ENCODE results near the gene ELMO3. TPM values are rescaled to one million over a fixed set of nuclear protein-coding genes. Genes with fewer than 3 reads are reported as not detected.

Gene ELMO3
- total and polyA plus RNA-seq, 2 of the 13 experiments (the other 11 are each of a cell fraction or from before 2014, with no cell fraction given) = 2.6 to 4.0 TPM

GRCh38 chr16:67226804-67227566 lies 28.1 kb downstream of the ELMO3 start, which contains the start of gene TMEM208 (continued):
- TF ChIP-seq DNMT3B (CRISPR knock-in tag; conservative IDR thresholded peaks at IDR 0.05) (peak; percentile 82; the same call in 1 of the 2 replicates), ZSCAN29 (CRISPR knock-in tag; conservative IDR thresholded peaks at IDR 0.05) (peak; percentile 78; the same call in 1 of the 2 replicates), ZUFSP (CRISPR knock-in tag; IDR thresholded peaks at IDR 0.05; ENCODE audit: borderline replicate concordance) (no peak), FUBP1 (CRISPR knock-in tag; IDR thresholded peaks at IDR 0.05; ENCODE audit: borderline replicate concordance) (no peak), ZNF513 (CRISPR knock-in tag; conservative IDR thresholded peaks at IDR 0.05) (no peak; the same call in none of the 2 replicates), ZNF431 (CRISPR knock-in tag; IDR thresholded peaks at IDR 0.05; ENCODE audit: borderline replicate concordance, low read depth) (peak; percentile 18; the same call in 1 of the 2 replicates), SYNCRIP (IDR thresholded peaks at IDR 0.05; ENCODE audit: insufficient read depth, low read depth, low read length) (no peak), ZNF337 (CRISPR knock-in tag; IDR thresholded peaks at IDR 0.05; ENCODE audit: borderline replicate concordance, low read depth) (no peak), SUZ12 (IDR thresholded peaks at IDR 0.05; ENCODE audit: low read depth, low read length) (peak; percentile 86), ZFP62 (CRISPR knock-in tag; IDR thresholded peaks at IDR 0.05) (0 out of 2 replicates have a peak, but pooled peaks have one; percentile 89), ZNF772 (CRISPR knock-in tag; IDR thresholded peaks at IDR 0.05) (peak; percentile 67; the same call in 1 of the 2 replicates), CAMTA2 (CRISPR knock-in tag; IDR thresholded peaks at IDR 0.05; ENCODE audit: borderline replicate concordance) (no peak), ZBTB20 (CRISPR knock-in tag; IDR thresholded peaks at IDR 0.05; ENCODE audit: borderline replicate concordance, low read depth) (0 out of 2 replicates have a peak, but pooled peaks have one; percentile 57), TBP (CRISPR knock-in tag; IDR thresholded peaks at IDR 0.05) (0 out of 2 replicates have a peak, but pooled peaks have one; percentile 86), ZNF775 (CRISPR knock-in tag; IDR thresholded peaks at IDR 0.05; ENCODE audit: borderline replicate concordance) (no peak), ZNF251 (CRISPR knock-in tag; IDR thresholded peaks at IDR 0.05) (no peak), CC2D1A (CRISPR knock-in tag; IDR thresholded peaks at IDR 0.05) (no peak), ZNF136 (CRISPR knock-in tag; IDR thresholded peaks at IDR 0.05; ENCODE audit: low read depth) (no peak), NFE2L1 (CRISPR knock-in tag; IDR thresholded peaks at IDR 0.05; ENCODE audit: borderline replicate concordance) (no peak), ETV6 (CRISPR knock-in tag; conservative IDR thresholded peaks at IDR 0.05) (peak; percentile 90), ATRX (CRISPR knock-in tag; IDR thresholded peaks at IDR 0.05; ENCODE audit: borderline replicate concordance) (no peak), ZNF704 (CRISPR knock-in tag; IDR thresholded peaks at IDR 0.05; ENCODE audit: borderline replicate concordance) (peak; percentile 57; the same call in 1 of the 2 replicates), ZNF264 (CRISPR knock-in tag; IDR thresholded peaks at IDR 0.05) (peak; percentile 83; the same call in 1 of the 2 replicates)

All from HepG2 (cell line).